RPMI7951 (cell line): Measurements from ENCODE around the gene UPP1. TPM values are rescaled to one million over a fixed set of nuclear protein-coding genes. Genes with fewer than 3 reads are reported as not detected.

ENCODE experiments used
- DNase-seq: peaks from one replicate; pipeline ENCODE4 v3.0.0-alpha.2; 2012; ENCODE audit warnings: low read depth
- total RNA-seq: library from RNA; depleted of rRNA; stranded (reverse); fragments of >200 nt; shearing (Covaris generic); gene quantifications from 2 replicates; pipeline ENCODE4 v1.2.3, GENCODE V29; 2014

Gene UPP1
- total RNA-seq, 1 experiment from 2014 or later: 39.0 TPM

DNA sequence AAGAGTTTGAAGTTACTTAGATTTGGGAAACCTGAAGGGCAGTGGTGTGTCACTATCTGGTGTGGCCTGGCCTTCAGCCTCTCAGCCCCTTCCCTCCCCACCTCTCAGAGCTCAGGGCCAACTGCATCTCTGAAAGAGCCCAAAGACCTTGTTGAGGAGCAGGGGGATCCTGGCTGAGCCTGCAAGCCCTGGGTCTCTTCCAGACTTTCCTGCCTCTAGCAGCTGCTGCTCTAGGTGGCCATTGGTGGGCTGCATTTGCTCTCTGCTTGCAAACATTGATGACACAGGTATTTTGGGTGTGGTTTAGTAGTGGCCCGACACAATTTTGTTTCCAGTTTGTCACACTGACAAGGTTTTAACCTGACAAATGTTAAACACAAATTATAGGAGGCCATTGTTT, 3.1 kb upstream of the UPP1 start:
- DNase-seq: no peak

DNA sequence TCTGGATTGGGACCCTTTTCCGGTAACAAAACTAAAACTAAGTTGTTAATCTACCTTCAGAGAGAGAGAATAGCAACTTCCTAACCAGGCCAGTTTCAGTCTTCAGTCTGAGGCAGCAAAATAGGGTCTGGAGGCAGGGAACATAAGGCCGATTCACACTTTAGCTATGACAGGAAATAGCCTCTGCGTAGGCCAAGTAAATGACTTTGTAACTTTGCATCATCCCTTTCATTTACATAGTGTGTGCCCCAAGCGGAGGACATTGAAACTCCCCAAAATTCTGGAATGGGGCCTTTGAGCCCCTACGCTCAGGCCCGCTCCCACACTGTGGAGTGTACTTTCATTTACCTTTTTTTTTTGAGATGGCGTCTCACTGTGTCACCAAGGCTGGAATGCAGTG, 1.7 kb upstream of the UPP1 start:
- DNase-seq: peak; percentile 80

- peak; percentile 97 for DNase-seq
Observed at GRCh38 chr7:48088559-48089045, 463 bp upstream of the UPP1 start.

DNA sequence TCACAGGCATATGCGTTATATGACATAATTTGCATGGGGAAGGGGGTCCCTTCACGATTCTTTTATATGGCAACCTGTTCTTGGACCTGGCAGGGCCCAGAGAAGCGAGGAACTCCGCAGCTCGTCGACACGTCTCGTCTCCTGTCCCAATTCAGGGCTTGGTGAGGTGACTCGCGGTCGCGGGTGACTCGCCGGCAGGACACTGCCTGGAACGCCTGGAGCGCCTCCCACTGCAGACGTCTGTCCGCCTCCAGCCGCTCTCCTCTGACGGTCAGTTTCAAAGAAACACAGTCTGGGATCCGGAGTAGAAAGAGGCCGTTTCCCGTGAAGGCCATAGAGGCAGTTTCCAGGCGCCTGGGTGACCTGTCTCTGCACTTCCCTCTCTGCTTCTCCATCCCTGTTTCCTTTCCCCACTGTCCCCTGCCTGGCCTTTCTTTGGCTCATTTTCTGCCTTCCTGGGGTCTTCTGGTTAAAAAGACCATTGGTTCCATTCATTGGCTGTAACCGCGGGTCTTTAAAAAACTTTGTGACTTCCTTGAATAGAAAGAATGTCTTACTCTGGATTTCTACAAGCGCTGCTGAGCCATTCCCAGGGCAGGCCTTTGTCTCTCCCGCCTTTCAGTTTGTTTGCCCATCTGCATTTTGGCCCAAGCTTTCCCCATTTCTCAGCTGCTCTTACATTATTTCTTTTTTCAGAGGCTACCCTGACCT, 1.2 kb downstream of the UPP1 start:
- peak; percentile 76 for DNase-seq

DNA sequence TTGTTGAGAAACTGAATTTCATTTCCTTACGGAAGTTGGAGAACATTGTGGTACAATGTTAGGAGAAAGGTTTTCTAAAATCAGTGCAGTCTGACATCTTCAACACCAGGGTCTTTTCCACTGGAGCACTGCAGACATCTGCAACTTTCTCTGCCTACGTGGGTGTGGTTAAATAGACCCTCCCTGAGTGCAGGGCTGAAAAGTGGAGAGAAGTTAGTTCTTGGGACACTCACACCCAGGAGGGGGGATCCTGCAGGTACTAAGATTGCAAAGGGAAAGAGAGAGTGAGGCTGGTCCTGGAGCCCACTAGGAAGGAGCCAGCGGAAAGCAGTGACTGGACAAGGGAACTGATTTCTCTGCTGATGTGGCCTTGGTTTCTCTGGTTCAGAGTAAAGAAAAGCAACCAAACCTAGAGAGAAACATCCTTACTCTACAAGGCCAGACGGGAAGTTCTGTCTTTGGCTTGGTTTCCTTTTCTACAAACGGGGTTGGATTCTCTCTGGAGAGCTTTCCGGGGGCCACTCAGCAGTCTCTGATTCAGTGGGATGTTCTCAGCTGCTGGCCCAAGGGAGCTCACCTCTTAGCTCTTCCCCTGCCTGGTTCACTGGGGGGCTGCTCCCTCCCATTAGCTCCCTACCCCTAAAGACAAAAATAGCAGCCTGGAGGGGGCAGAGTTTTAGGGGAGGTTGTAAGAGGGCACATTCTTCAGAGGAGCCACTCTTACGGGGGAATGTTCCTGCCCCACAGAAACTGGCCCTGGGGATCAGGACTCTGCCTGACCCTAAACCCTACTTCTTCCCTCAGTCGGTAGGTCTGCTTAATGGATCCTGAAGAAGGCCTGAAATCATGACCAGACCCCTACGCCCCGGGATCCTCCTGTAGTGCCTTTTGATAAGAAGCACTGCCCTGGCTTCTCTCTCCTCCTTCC, 2.7 kb downstream of the UPP1 start:
- DNase-seq: no peak

DNA sequence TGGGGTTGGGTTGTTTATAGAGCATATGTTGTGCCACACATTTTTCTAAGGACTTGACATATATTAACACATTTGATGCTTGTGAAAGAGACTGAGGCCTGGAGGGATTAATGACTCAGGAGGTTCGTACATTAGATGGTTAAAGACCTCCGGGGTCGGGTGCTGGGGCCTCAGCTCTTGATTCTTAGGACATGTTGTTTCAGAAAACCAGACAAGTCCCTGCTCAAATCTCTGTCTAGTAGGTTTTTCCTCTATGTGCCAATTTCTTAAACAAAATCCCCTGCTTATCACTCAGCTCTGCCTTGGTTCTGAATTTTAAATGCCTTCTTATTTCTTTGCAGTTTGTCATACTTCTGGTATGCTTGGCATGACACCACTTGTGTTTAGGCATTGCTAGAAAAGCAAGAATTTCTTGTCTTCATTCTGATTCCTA, 5.8 kb downstream of the UPP1 start:
- DNase-seq: peak; percentile 37

DNA sequence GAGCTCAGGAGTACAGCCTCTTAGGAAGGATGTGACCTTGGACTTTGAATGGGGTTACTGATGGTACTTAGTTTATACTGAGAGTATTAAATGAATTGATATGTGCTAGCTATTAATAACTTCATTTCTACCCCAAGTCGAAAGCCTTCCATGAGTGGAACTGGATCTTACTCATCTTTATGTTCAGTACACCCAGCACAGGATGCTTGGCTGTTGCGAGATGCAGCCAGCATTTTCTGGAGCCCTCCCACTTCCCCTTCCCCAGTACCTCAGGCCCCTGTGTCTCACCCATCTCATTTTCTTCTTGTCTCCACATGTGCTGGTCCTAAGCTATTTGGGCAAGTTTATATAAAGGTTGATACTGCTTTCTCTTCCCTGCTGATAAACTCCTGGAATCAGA, 7.2 kb downstream of the UPP1 start:
- DNase-seq: no peak

DNA sequence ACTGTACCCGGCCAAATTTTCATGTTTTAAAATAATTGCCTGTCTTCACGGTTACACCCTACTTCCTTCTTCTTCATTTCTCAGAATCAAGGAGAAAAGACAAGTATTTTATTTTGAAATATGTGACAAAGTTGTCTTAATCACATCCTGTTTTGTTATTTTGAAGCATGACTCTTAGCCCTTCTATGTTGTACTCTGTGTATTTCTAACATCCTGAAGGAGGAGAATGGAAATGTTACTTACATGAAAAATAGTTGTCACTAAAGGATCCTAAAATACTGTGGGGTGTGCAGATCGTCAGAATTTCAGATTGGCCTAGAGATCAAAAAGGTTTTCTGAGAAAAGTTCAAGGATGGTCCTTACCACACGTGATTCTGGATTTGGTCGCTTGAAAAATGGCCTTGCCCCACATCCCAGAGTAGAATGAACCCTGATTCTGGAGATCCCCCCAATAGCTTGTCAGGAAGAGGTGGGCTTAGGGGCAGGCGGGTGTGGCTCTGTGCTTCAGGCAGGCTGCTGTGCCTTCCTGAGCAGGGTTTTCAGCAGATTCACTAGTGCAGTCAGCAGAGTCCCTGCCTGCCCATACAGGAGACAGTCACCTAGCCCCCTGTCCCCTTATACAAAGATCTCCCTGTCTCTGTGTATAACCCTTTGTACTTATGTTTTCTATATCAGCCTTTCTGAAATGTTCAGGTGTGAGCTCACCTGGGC, 8.6 kb downstream of the UPP1 start:
- DNase-seq: no peak

GRCh38 chr7:48098846-48099245, 9.8 kb downstream of the UPP1 start:
- no peak for DNase-seq

- DNase-seq: no peak
Observed at GRCh38 chr7:48099781-48100180, 10.7 kb downstream of the UPP1 start.

DNA sequence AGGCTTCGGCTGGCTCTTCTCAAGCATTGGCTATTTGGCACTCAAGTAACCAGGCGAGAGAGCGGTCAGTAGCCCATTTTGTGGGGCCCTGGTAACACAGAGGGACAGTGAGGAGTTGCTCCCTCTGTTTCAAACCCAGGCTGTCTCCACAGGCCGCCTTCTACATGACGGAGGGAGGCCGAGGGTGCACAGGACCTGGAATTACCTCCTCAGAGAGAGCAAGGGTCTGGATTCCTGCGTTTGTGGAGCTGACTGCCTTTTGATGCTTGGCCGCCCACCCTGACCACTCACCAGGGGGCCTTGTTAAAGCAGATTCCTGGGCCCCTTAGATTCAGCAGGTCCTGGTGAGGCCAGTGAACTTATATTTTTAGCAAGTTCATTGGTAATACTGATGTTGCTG, 12.3 kb downstream of the UPP1 start:
- no peak for DNase-seq

DNA sequence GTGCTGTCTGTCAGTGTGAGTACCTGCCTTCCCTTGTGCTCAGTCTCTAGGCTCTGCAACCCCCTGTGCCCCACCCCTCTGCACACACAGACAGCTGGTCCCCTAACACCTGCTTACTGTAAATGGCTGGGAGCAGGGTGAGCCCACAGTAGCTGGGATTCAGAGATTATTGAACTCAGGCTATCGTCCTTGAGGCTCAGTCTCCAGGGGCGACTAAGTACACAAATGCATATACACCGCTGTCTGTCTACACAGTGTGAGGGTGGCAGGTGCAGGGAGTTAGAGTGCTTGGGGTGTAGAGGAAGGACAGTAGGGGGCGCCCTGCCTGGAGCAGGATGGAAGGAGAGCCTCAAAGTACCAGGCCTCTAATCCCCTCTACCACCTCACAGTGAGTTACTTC, 12.9 kb downstream of the UPP1 start:
- no peak for DNase-seq

- no peak for DNase-seq
Observed at GRCh38 chr7:48102530-48102929, 13.5 kb downstream of the UPP1 start.

DNA sequence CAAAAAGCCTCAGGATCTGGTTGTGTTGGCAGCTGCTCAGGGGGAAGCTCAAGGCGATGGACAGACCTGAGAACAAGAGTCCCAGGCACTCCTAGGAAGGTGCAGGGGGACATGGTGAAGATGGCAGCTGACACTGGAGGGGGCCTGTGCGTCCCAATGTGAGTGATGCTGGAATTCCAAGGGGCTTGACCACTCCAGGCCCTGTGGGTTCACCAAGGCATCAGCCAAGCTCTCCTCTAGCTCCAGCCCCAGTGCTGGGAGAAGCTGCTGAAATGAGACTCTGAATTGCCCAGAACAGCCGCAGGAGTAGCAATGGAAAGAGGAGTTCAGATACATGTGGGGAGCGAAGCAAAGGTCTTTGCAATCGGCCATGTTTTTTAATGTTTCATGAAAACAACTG, 16.0 kb downstream of the UPP1 start:
- DNase-seq: no peak

GRCh38 chr7:48106906-48107659, 18.0 kb downstream of the UPP1 start:
- no peak for DNase-seq

DNA sequence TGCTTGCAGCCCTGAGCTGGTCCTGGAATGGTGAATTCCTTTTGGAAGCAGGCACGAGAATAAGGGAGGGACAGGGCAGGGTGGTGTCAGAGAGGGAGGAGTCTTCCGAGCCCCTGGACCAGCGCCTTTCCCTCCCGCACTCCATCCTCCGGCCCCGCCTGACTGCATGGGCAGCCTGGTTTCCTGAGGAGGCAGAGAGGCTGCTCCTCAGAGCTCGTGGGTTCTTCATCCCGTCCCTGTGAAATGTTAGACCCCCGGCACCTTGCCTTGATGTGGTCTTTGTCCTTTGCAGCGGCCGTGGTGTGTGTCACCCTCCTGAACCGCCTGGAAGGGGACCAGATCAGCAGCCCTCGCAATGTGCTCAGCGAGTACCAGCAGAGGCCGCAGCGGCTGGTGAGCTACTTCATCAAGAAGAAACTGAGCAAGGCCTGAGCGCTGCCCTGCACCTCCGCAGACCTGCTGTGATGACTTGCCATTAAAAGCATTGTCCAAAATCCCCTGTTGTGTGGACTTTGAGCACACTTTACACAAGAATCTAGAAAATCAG, 18.9 kb downstream of the UPP1 start:
- DNase-seq: no peak

GRCh38 chr7:48108959-48109847, 20.1 kb downstream of the UPP1 start:
- no peak for DNase-seq

- peak; percentile 53 for DNase-seq
Observed at GRCh38 chr7:48109848-48110663, 21.0 kb downstream of the UPP1 start.

DNA sequence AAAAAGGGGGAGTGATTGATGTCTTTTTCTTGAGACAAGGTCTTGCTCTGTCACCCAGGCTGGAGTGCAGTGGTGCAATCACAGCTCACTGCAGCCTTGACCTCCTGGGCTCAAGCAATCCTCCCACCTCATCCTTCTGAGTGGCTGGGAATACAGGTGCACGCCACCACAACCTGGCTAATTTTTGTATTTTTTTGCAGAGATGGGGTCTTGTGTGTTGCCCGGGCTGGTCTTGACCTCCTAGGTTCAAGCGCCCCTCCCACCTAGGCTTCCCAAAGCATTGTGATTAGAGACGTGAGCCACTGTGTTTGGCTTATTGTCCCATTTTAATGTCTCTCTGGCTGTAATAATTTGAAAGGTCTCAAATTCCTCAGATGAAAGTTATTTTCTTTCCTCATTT, 21.8 kb downstream of the UPP1 start:
- DNase-seq: no peak
